K562 (cell line): ENCODE results near the gene TICAM1. TPM values are rescaled to one million over a fixed set of nuclear protein-coding genes. Genes with fewer than 3 reads are reported as not detected.

Source experiments
- CXXC5 ChIP-seq: fragments of 250-450 bp; sonication (Bioruptor Pico); IDR thresholded peaks from 2 replicates; pipeline ENCODE4 v1.8.0; 2022; ENCODE audit warnings: inconsistent platforms, mild to moderate bottlenecking, moderate library complexity
- GATAD2B ChIP-seq: fragments of 450-650 bp; IDR thresholded peaks from 2 replicates; pipeline ENCODE4 v1.6.1; 2017; ENCODE audit warnings: mild to moderate bottlenecking, borderline replicate concordance
- KLF16 ChIP-seq: IDR thresholded peaks from 2 replicates; pipeline ENCODE4 v1.6.1; 2016; ENCODE audit warnings: antibody characterized with exemption
- MTA1 ChIP-seq: fragments of 450-650 bp; IDR thresholded peaks from 2 replicates; pipeline ENCODE4 v1.6.1; 2017; ENCODE audit warnings: borderline replicate concordance
- OTX1 ChIP-seq: fragments of 450-650 bp; formaldehyde crosslinking; IDR thresholded peaks from 2 replicates; pipeline ENCODE4 v1.4.0; 2022; ENCODE audit warnings: mild to moderate bottlenecking
- POLR2G ChIP-seq: fragments of 200-400 bp; formaldehyde crosslinking; IDR thresholded peaks from 2 replicates; pipeline ENCODE4 v1.6.1; 2017; ENCODE audit warnings: low read depth, mild to moderate bottlenecking, antibody characterized with exemption, low read length, moderate library complexity
- PTBP1 ChIP-seq: fragments of 200-400 bp; formaldehyde crosslinking; IDR thresholded peaks from 2 replicates; pipeline ENCODE4 v1.6.1; 2017; ENCODE audit warnings: low read depth, low read length
- RBFOX2 ChIP-seq: fragments of 200-400 bp; formaldehyde crosslinking; IDR thresholded peaks from 2 replicates; pipeline ENCODE4 v1.6.1; 2017; ENCODE audit warnings: low read depth, mild to moderate bottlenecking, low read length, moderate library complexity
- SMAD1 ChIP-seq: fragments of 150-350 bp; IDR thresholded peaks from 2 replicates; pipeline ENCODE4 v1.6.1; 2014; ENCODE audit warnings: low read length, low read depth; ENCODE audit not compliant: partially characterized antibody
- SRSF1 ChIP-seq: fragments of 200-400 bp; formaldehyde crosslinking; IDR thresholded peaks from 2 replicates; pipeline ENCODE4 v1.6.1; 2017; ENCODE audit warnings: mild to moderate bottlenecking, low read depth, low read length, moderate library complexity
- TAF1 ChIP-seq: IDR thresholded peaks from 2 replicates; pipeline ENCODE4 v1.6.1; 2011; ENCODE audit warnings: mild to moderate bottlenecking, low read length, moderate library complexity; ENCODE audit not compliant: insufficient read depth, control insufficient read depth, severe bottlenecking; ENCODE audit errors: extremely low read depth
- ZBTB17 ChIP-seq: fragments of 450-650 bp; formaldehyde crosslinking; IDR thresholded peaks from 2 replicates; pipeline ENCODE4 v1.4.0; 2020; ENCODE audit warnings: mild to moderate bottlenecking
- ZNF165 ChIP-seq: fragments of 250-450 bp; sonication (Bioruptor Pico); IDR thresholded peaks from 2 replicates; pipeline ENCODE4 v1.4.0; 2020; ENCODE audit warnings: borderline replicate concordance
- ZNF79 ChIP-seq: fragments of 250-450 bp; sonication (Bioruptor Pico); IDR thresholded peaks from 2 replicates; pipeline ENCODE4 v1.4.0; 2020; ENCODE audit warnings: low read depth, mild to moderate bottlenecking, moderate library complexity
- polyA plus RNA-seq, 8 experiments: library from polyadenylated mRNA; depleted of rRNA in 4 of 8; stranded (reverse) in 5 of 8; unstranded in 3 of 8; fragments of >200 nt; fragmentation: Nextera tagmentation in 2 of 8; fragmentation: Illumina TruSeq in 1 of 8; extraction: Ambion mirVana in 2 of 8; extraction: Trizol in 1 of 8; gene quantifications; 2 replicates each; pipeline versions ENCODE4 v1.2.1 to v1.2.3, GENCODE V29; 2011 to 2014; ENCODE audit warnings: inconsistent platforms in 1 of 8, missing spikeins in 1 of 8
- total RNA-seq, 7 experiments: library from RNA; depleted of rRNA in 6 of 7; stranded (reverse); fragments of >200 nt in 6 of 7; fragmentation: Illumina TruSeq in 2 of 7; extraction: Trizol in 2 of 7; gene quantifications; 2 replicates each; pipeline versions ENCODE4 v1.2.1 to v1.2.3, GENCODE V29; 2011 to 2021; ENCODE audit warnings: low replicate concordance in 1 of 7
- TF ChIP-seq, protein P1 (sequence below): fragments of 450-650 bp; IDR thresholded peaks from 2 replicates; pipeline ENCODE4 v1.7.1; 2018; ENCODE audit warnings: mild to moderate bottlenecking, low read depth; ENCODE audit not compliant: partially characterized antibody
- TF ChIP-seq, protein P2 (sequence below), 2 experiments: fragments of 150-350 bp in 1 of 2; IDR thresholded peaks; 2 replicates each; pipeline ENCODE4 v1.6.1; 2012 to 2016; ENCODE audit warnings: low read depth in 2 of 2, low read length in 2 of 2, mild to moderate bottlenecking in 1 of 2, moderate library complexity in 1 of 2
- TF ChIP-seq, protein P3 (sequence below): sonication (generic); formaldehyde crosslinking; IDR thresholded peaks from 2 replicates; pipeline ENCODE4 v1.8.1; 2023; ENCODE audit warnings: mild to moderate bottlenecking, missing genetic modification reagents

The TICAM1 gene
- total and polyA plus RNA-seq, 9 of the 15 experiments (the other 6 are each of a cell fraction or from before 2014, with no cell fraction given), result 0.07 to 11.6 (median 1.5) TPM

DNA sequence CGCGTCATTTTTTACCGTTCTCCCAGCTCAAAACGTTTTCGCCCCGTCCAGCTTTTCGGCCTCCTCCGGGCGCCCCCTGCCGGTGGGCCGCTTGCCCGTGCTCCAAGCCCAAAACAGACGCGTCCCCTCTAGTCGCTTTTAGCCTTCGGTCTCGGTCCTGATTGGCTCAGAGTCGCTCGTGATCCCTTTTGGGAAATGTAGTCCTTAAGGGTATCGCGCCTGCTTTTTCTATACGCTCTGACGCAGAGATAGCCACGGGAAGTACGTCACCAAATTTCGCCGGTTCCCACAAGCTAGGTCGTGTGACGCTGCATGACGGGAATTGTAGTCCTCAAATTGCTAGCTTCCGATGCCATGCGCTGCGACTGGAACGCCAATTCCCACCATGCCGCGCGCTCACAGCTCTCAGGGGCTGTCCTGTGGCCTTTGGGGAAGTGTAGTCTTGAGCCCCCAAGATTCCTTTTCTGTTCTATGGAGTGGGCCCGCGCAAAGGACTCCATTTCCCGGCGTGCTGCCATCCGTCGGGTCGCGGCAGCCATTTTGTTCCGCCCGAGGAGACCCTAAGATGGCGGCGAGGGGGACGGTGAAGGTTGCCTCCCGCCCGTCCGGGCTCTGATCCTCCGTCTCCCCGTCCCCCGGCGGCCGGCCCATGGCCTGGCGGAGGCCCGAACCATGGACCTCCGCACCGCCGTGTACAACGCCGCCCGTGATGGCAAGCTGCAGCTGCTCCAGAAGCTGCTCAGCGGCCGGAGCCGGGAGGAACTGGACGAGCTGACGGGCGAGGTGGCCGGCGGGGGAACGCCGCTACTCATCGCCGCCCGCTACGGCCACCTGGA lies 40.1 kb downstream of the TICAM1 start, which contains the start of gene FEM1A (continued):
- TF ChIP-seq, protein P1, sequence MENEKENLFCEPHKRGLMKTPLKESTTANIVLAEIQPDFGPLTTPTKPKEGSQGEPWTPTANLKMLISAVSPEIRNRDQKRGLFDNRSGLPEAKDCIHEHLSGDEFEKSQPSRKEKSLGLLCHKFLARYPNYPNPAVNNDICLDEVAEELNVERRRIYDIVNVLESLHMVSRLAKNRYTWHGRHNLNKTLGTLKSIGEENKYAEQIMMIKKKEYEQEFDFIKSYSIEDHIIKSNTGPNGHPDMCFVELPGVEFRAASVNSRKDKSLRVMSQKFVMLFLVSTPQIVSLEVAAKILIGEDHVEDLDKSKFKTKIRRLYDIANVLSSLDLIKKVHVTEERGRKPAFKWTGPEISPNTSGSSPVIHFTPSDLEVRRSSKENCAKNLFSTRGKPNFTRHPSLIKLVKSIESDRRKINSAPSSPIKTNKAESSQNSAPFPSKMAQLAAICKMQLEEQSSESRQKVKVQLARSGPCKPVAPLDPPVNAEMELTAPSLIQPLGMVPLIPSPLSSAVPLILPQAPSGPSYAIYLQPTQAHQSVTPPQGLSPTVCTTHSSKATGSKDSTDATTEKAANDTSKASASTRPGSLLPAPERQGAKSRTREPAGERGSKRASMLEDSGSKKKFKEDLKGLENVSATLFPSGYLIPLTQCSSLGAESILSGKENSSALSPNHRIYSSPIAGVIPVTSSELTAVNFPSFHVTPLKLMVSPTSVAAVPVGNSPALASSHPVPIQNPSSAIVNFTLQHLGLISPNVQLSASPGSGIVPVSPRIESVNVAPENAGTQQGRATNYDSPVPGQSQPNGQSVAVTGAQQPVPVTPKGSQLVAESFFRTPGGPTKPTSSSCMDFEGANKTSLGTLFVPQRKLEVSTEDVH, result peak; percentile 84
- peak; percentile 52; the same call in 1 of the 2 replicates for TF ChIP-seq KLF16
- TF ChIP-seq SRSF1, result no peak
- TF ChIP-seq, protein P2, sequence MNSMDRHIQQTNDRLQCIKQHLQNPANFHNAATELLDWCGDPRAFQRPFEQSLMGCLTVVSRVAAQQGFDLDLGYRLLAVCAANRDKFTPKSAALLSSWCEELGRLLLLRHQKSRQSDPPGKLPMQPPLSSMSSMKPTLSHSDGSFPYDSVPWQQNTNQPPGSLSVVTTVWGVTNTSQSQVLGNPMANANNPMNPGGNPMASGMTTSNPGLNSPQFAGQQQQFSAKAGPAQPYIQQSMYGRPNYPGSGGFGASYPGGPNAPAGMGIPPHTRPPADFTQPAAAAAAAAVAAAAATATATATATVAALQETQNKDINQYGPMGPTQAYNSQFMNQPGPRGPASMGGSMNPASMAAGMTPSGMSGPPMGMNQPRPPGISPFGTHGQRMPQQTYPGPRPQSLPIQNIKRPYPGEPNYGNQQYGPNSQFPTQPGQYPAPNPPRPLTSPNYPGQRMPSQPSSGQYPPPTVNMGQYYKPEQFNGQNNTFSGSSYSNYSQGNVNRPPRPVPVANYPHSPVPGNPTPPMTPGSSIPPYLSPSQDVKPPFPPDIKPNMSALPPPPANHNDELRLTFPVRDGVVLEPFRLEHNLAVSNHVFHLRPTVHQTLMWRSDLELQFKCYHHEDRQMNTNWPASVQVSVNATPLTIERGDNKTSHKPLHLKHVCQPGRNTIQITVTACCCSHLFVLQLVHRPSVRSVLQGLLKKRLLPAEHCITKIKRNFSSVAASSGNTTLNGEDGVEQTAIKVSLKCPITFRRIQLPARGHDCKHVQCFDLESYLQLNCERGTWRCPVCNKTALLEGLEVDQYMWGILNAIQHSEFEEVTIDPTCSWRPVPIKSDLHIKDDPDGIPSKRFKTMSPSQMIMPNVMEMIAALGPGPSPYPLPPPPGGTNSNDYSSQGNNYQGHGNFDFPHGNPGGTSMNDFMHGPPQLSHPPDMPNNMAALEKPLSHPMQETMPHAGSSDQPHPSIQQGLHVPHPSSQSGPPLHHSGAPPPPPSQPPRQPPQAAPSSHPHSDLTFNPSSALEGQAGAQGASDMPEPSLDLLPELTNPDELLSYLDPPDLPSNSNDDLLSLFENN (IDR thresholded peaks at IDR 0.05; ENCODE audit: low read depth in 2 of 2, low read length in 2 of 2), result peak in 1 of 2 experiments; percentile 58; a peak in 1 of 4 replicates
- TF ChIP-seq GATAD2B, result no peak
- peak; percentile 80; the same call in 1 of the 2 replicates for TF ChIP-seq ZNF165 (CRISPR knock-in tag)
- TF ChIP-seq CXXC5 (CRISPR knock-in tag), result peak; percentile 97
- TF ChIP-seq RBFOX2, result peak; percentile 96
- 0 out of 2 replicates have a peak, but pooled peaks have one; percentile 53 for TF ChIP-seq OTX1 (CRISPR knock-in tag)
- peak; percentile 43 for TF ChIP-seq SMAD1
- TF ChIP-seq ZNF79, result peak; percentile 89
- TF ChIP-seq PTBP1, result no peak
- peak; percentile 98 for TF ChIP-seq MTA1
- TF ChIP-seq, protein P3, sequence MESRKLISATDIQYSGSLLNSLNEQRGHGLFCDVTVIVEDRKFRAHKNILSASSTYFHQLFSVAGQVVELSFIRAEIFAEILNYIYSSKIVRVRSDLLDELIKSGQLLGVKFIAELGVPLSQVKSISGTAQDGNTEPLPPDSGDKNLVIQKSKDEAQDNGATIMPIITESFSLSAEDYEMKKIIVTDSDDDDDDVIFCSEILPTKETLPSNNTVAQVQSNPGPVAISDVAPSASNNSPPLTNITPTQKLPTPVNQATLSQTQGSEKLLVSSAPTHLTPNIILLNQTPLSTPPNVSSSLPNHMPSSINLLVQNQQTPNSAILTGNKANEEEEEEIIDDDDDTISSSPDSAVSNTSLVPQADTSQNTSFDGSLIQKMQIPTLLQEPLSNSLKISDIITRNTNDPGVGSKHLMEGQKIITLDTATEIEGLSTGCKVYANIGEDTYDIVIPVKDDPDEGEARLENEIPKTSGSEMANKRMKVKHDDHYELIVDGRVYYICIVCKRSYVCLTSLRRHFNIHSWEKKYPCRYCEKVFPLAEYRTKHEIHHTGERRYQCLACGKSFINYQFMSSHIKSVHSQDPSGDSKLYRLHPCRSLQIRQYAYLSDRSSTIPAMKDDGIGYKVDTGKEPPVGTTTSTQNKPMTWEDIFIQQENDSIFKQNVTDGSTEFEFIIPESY (CRISPR knock-in tag), result peak; percentile 53; the same call in 1 of the 2 replicates
- peak; percentile 85 for TF ChIP-seq TAF1
- peak; percentile 93 for TF ChIP-seq POLR2G
- TF ChIP-seq ZBTB17 (CRISPR knock-in tag), result peak; percentile 93
